Measurements from ENCODE around the gene PEX16. TPM values are rescaled to one million over a fixed set of nuclear protein-coding genes. Genes with fewer than 3 reads are reported as not detected.

The PEX16 gene
- total RNA-seq, 2 donors from 2014 or later, result 32.2 to 37.8 TPM

GRCh38 chr11:45942381-45942780 is 24.7 kb upstream of the PEX16 start:
- TF ChIP-seq CTCF (conservative IDR thresholded peaks at IDR 0.05), result no peak
- no peaks in the 10 kb centered on the region for H3K9me3 Mint-ChIP-seq

GRCh38 chr11:45941285-45941684 is 23.6 kb upstream of the PEX16 start:
- Mint-ChIP-seq H3K4me3 (no peak overlapping the region), H3K4me1 (peaks cover 5% of the 10 kb centered on the region), H3K36me3 (ENCODE audit: low read depth) (peaks cover 41% of the 10 kb centered on the region), H3K9me3 (no peaks in the 10 kb centered on the region), H3K27me3 (ENCODE audit: insufficient read depth) (no peaks in the 10 kb centered on the region), H3K27ac (no peak overlapping the region)
- Histone ChIP-seq H3K9ac (ENCODE audit: extremely low read depth, low read length, poor library complexity, severe bottlenecking) (no peak overlapping the region), H3K27ac (ENCODE audit: low read depth, low read length) (no peak overlapping the region), H3K36me3 (ENCODE audit: control insufficient read depth, insufficient read depth, low read length) (peaks cover 32% of the 10 kb centered on the region), H3K9me3 (ENCODE audit: control insufficient read depth, low read length) (no peaks in the 10 kb centered on the region), H3K27me3 (ENCODE audit: control insufficient read depth, insufficient read depth, low read length, poor library complexity, severe bottlenecking) (no peaks in the 10 kb centered on the region), H3K4me3 (ENCODE audit: low read length) (no peak overlapping the region), H3K4me1 (ENCODE audit: control insufficient read depth, insufficient read depth, low read length) (no peaks in the 10 kb centered on the region)
- WGBS, 2 experiments (ENCODE audit: insufficient coverage in 1 of 2, insufficient read length in 1 of 2), result 92 to 95% methylated on average over 2 to 4 of the region's 4 CpGs
- DNase-seq, result no peak
- TF ChIP-seq CTCF (conservative IDR thresholded peaks at IDR 0.05), result no peak

More at GRCh38 chr11:45942381-45942780, 24.7 kb upstream of the PEX16 start:
- no peaks in the 10 kb centered on the region for H3K9me3 ChIP-seq (ENCODE audit: control insufficient read depth, low read length)
- no peak overlapping the region for H3K9ac ChIP-seq (ENCODE audit: extremely low read depth, low read length, poor library complexity, severe bottlenecking)
- H3K27me3 ChIP-seq (ENCODE audit: control insufficient read depth, insufficient read depth, low read length, poor library complexity, severe bottlenecking), result no peaks in the 10 kb centered on the region
- H3K36me3 ChIP-seq (ENCODE audit: control insufficient read depth, insufficient read depth, low read length), result peaks cover 28% of the 10 kb centered on the region
- H3K4me3 ChIP-seq (ENCODE audit: low read length), result no peak overlapping the region
- peaks cover 41% of the 10 kb centered on the region for H3K36me3 Mint-ChIP-seq (ENCODE audit: low read depth)
- H3K4me3 Mint-ChIP-seq, result no peak overlapping the region
- H3K27me3 Mint-ChIP-seq (ENCODE audit: insufficient read depth), result no peaks in the 10 kb centered on the region
- no peaks in the 10 kb centered on the region for H3K4me1 ChIP-seq (ENCODE audit: control insufficient read depth, insufficient read depth, low read length)
- 89 to 92% methylated on average over 4 of the region's 4 CpGs for WGBS, 2 experiments (ENCODE audit: insufficient coverage in 1 of 2, insufficient read length in 1 of 2)
- no peak overlapping the region for H3K27ac ChIP-seq (ENCODE audit: low read depth, low read length)
- no peak for DNase-seq
- peaks cover 5% of the 10 kb centered on the region for H3K4me1 Mint-ChIP-seq
- H3K27ac Mint-ChIP-seq, result no peak overlapping the region

DNA sequence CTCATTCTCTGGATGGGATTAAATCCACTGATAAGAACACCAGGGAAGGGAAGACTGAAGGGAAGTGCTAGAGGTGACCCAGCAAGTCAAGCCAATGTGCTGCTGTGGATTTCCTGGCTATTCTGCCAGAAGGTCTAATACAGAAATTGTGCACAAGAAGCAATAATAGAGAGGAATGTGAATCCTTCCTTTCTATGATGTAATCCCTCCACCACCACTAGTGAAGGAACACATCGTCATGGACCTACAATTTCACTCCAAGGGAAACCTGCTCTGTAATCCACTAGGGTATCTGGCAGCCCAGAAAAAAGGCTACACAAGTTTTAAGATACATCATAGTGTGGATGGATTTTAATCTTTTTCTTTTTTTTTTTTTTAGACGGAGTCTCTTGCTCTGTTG is 22.2 kb upstream of the PEX16 start:
- Mint-ChIP-seq H3K9me3 (no peaks in the 10 kb centered on the region), H3K27ac (no peak overlapping the region), H3K4me3 (no peak overlapping the region), H3K27me3 (ENCODE audit: insufficient read depth) (no peaks in the 10 kb centered on the region), H3K36me3 (ENCODE audit: low read depth) (peaks cover 34% of the 10 kb centered on the region), H3K4me1 (peaks cover 9% of the 10 kb centered on the region)
- Histone ChIP-seq H3K9me3 (ENCODE audit: control insufficient read depth, low read length) (no peaks in the 10 kb centered on the region), H3K27me3 (ENCODE audit: control insufficient read depth, insufficient read depth, low read length, poor library complexity, severe bottlenecking) (no peaks in the 10 kb centered on the region), H3K36me3 (ENCODE audit: control insufficient read depth, insufficient read depth, low read length) (peaks cover 43% of the 10 kb centered on the region), H3K27ac (ENCODE audit: low read depth, low read length) (no peak overlapping the region), H3K4me1 (ENCODE audit: control insufficient read depth, insufficient read depth, low read length) (peaks cover 6% of the 10 kb centered on the region), H3K9ac (ENCODE audit: extremely low read depth, low read length, poor library complexity, severe bottlenecking) (no peak overlapping the region), H3K4me3 (ENCODE audit: low read length) (no peak overlapping the region)
- DNase-seq, result no peak
- 85% methylated on average over 2 of the region's 2 CpGs; no CpG with 5 or more reads in 1 of the 2 experiments for WGBS, 2 experiments (ENCODE audit: insufficient coverage in 1 of 2, insufficient read length in 1 of 2)
- TF ChIP-seq CTCF (conservative IDR thresholded peaks at IDR 0.05), result no peak

Data from endodermal cell (in vitro differentiated cells).